Heart right ventricle (tissue), 16 donors: ENCODE data around the gene ARHGEF7. TPM values are rescaled to one million over a fixed set of nuclear protein-coding genes. Genes with fewer than 3 reads are reported as not detected.
A peak's percentile ranks its signal among the peaks of the same experiment; 100 is the strongest.

ENCODE experiments used
- ATAC-seq, 8 donors: fragments of 200-7000 bp; cut with Tn5 transposase; one replicate each; pipeline ENCODE4 v1.9.1; 2020; ENCODE audit warnings: mild to moderate bottlenecking in 8 of 8, moderate library complexity in 8 of 8, moderate number of reproducible peaks in 1 of 8
- DNase-seq, 2 donors: peaks; one replicate each; pipeline ENCODE4 v3.0.0-alpha.2; 2020
- H3K27ac ChIP-seq, 10 donors: fragments of 200-600 bp; sonication (generic) in 2 of 10; one replicate each; pipeline versions ENCODE4 v1.5.0 to v1.8.0; 2020 to 2022; ENCODE audit warnings: mild to moderate bottlenecking in 3 of 10
- H3K27me3 ChIP-seq, 7 donors: fragments of 200-600 bp; one replicate each; pipeline ENCODE4 v1.8.0; 2021 to 2022; ENCODE audit warnings: mild to moderate bottlenecking in 2 of 7
- H3K36me3 ChIP-seq, 9 donors: fragments of 200-600 bp; sonication (generic) in 1 of 9; one replicate each; pipeline versions ENCODE4 v1.5.0 to v1.8.0; 2020 to 2022; ENCODE audit warnings: mild to moderate bottlenecking in 2 of 9
- H3K4me1 ChIP-seq, 9 donors: fragments of 200-600 bp; sonication (generic) in 1 of 9; one replicate each; pipeline versions ENCODE4 v1.5.0 to v1.8.0; 2020 to 2022; ENCODE audit warnings: mild to moderate bottlenecking in 4 of 9
- H3K4me3 ChIP-seq, 10 donors: fragments of 200-600 bp; sonication (generic) in 2 of 10; one replicate each; pipeline versions ENCODE4 v1.5.0 to v1.8.0; 2020 to 2022; ENCODE audit warnings: mild to moderate bottlenecking in 7 of 10, moderate library complexity in 2 of 10
- H3K9me3 ChIP-seq, 11 donors: fragments of 200-600 bp in 10 of 11; sonication (generic) in 2 of 11; one replicate each; pipeline versions ENCODE4 v1.5.0 to v1.8.0; 2013 to 2022; ENCODE audit warnings: mild to moderate bottlenecking in 2 of 11, control low read depth in 1 of 11, moderate library complexity in 1 of 11
- WGBS, 2 donors: extraction: QIAGEN DNeasy Blood & Tissue Kit; methylation state at CpG; one replicate each; pipeline ENCODE4 v1.1.7; 2013; ENCODE audit warnings: inconsistent platforms in 1 of 2; 5-methylcytosine and 5-hydroxymethylcytosine counted together
- intact Hi-C, 10 donors: fragments of 100-400 bp; cut with DNase I; formaldehyde crosslinking; loops; one replicate each; pipeline versions ENCODE4 v1.11.1 to v1.14.2; 2022
- polyA plus RNA-seq, 2 donors: library from polyadenylated mRNA; stranded (reverse); fragments of 200-250 nt; gene quantifications; one replicate each; pipeline ENCODE4 v1.2.3, GENCODE V29; 2013
- total RNA-seq, 10 donors: library from RNA; stranded (reverse); fragmentation: NEBNext Ultra II Directional in 3 of 10; extraction: Animal tissue kit (Norgen Biotek cat#: 25700) in 3 of 10; gene quantifications; one replicate each; pipeline versions ENCODE4 v1.2.1 to v1.2.4, GENCODE V29; 2021 to 2023
- TF ChIP-seq, protein P1 (sequence below), 9 donors: fragments of 200-600 bp; sonication (generic) in 2 of 9; IDR thresholded peaks; one replicate each; pipeline versions ENCODE4 v1.5.0 to v1.8.0; 2021 to 2022; ENCODE audit warnings: antibody characterized with exemption in 9 of 9, mild to moderate bottlenecking in 5 of 9, moderate library complexity in 1 of 9
- donor health status: Arrhythmogenic right ventricular cardiomyopathy.
- donor health status: ischemic (EF 13 %, LVEDD 7.1; RV severe dilation, severe dysfunction).
- donor health status: healthy with polysubstance abuse.
- donor health status: DM: no; HTN: yes; CAD: no.
- donor health status: DM: no; HTN: no; CAD: no.
- donor health status: ischemic (EF 25% LVEDD 6.9; RV normal size, moderate dysfunction).
- donor health status: ischemic (EF 25% LVEDD 5.7; RV mildly dilated, moderate dysfunction).
- donor health status: healthy.
- donor health status: DM: yes; HTN: yes; CAD: no.
- donor health status: Ischemic cardiomyopathy.
- donor health status: ischemic (EF 35%, LVEDD 5.7; RV mildly dilated, moderate dysfunction).
- donor health status: nonischemic (EF 11% LVEDD 7.7; RV severe dilation, severe dysfunction).
- donor health status: DM: yes; HTN: yes; CAD: no.
- donor health status: PGD.
- donor health status: ischemic (EF 29% LVEDD 5.4; RV normal size, mild dysfunction).
- donor health status: nonischemic (EF 23%, LVEDD 6.1; RV moderate dilation, normal function).

The ARHGEF7 gene
- total and polyA plus RNA-seq, 12 donors, result 18.4 to 56.6 (median 43.1) TPM

DNA sequence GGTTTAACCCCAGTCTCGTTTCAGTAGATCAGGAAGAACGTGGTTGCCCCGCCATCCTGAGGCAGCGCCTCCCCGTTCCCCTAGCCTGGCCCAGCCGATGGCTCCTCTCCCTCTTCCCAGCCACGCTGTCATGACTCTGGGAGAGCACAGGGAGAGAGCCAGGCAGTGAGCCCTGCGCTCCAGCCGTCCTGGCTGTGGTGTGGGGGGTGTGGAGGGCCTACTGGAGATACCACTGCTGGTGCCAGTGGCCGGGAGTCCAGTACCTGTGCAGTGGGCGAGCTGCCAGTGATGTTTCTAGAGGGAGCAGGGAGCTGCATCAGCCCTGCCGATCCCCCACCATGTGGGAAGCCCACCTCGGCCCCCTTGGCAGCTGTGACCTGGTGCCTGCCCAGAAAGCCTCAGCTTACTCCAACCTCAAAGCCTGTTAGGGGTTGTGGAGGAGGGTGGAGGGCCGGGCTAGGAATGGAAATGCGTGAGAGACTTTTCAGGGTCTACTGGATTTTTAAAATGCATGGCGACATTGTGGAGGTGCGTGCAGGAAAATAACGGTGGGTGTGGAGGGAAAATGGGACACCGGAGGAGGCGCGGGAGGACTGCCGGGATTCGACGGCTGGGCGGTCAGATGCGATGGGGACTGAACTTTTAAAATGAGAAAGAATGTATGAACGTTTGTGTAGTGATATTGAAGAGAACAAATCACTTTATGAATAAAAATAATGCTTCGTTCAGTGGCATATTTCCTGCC is 210.2 kb downstream of the ARHGEF7 start:
- no peaks in the 10 kb centered on the region for H3K4me1 ChIP-seq
- intact Hi-C loops, result no loop called here
- ATAC-seq, result no peak

DNA sequence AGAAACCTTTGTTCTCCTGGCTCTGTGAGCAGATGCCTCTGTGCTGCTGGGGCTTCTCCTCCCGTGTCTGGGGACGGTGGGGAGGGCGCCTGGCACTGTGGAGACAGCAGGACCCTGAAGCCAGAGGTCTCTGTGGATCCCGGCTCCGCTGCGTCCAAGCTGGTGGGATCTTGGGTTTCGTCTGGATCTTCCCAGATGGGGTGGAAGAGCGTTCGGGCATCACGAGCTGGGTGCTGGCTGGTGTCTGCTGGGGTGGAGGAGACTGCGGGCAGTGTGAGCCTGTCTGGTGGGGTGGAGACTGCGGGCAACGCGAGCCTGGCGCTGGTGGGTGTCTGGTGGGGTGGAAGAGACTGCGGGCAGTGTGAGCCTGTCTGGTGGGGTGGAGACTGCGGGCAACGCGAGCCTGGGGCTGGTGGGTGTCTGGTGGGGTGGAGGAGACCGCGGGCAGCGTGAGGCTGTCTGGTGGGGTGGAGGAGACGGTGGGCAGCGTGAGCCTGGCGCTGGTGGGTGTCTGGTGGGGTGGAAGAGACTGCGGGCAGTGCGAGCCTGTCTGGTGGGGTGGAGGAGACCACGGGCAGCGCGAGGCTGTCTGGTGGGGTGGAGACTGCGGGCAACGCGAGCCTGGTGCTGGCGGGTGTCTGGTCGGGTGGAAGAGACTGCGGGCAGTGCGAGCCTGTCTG is 211.0 kb downstream of the ARHGEF7 start:
- no peak for DNase-seq
- 87 to 94% methylated on average over 35 to 37 of the region's 37 CpGs for whole genome bisulfite sequencing, 2 donors
- Histone ChIP-seq H3K27ac (no peak overlapping the region), H3K9me3 (no peaks in the 10 kb centered on the region), H3K4me1 (no peaks in the 10 kb centered on the region), H3K4me3 (no peak overlapping the region), H3K27me3 (peaks cover 0 to 4% (median 0%) of the 10 kb centered on the region in 7 donors), H3K36me3 (no peaks in the 10 kb centered on the region)
- ATAC-seq, result no peak
- intact Hi-C loops, result no loop called here
- TF ChIP-seq, protein P1, sequence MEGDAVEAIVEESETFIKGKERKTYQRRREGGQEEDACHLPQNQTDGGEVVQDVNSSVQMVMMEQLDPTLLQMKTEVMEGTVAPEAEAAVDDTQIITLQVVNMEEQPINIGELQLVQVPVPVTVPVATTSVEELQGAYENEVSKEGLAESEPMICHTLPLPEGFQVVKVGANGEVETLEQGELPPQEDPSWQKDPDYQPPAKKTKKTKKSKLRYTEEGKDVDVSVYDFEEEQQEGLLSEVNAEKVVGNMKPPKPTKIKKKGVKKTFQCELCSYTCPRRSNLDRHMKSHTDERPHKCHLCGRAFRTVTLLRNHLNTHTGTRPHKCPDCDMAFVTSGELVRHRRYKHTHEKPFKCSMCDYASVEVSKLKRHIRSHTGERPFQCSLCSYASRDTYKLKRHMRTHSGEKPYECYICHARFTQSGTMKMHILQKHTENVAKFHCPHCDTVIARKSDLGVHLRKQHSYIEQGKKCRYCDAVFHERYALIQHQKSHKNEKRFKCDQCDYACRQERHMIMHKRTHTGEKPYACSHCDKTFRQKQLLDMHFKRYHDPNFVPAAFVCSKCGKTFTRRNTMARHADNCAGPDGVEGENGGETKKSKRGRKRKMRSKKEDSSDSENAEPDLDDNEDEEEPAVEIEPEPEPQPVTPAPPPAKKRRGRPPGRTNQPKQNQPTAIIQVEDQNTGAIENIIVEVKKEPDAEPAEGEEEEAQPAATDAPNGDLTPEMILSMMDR (IDR thresholded peaks at IDR 0.05), result no peak

More for the DNA sequence above, 210.2 kb downstream of the ARHGEF7 start:
- WGBS, 2 donors, result 88 to 89% methylated on average over 28 of the region's 28 CpGs
- no peak overlapping the region for H3K4me3 ChIP-seq
- DNase-seq, result no peak
- TF ChIP-seq, protein P1 (IDR thresholded peaks at IDR 0.05), result no peak
- H3K27ac ChIP-seq, result no peak overlapping the region
- H3K36me3 ChIP-seq, result no peaks in the 10 kb centered on the region
- peaks cover 0 to 4% (median 0%) of the 10 kb centered on the region in 7 donors for H3K27me3 ChIP-seq
- H3K9me3 ChIP-seq, result no peaks in the 10 kb centered on the region

DNA sequence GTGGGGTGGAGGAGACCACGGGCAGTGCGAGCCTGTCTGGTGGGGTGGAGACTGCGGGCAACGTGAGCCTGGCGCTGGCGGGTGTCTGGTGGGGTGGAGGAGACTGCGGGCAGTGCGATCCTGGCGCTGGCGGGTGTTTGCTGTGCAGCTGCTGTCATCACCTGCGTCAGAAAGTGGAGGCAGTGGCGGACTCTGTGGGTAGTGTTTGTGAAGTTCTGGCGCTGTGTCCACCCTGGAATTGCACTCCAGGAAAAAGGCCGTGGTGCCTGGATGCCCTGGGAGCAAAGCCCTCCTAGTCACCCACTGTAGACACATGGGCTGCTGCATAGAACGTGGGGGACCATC is 211.5 kb downstream of the ARHGEF7 start:
- H3K9me3 ChIP-seq, result no peaks in the 10 kb centered on the region
- H3K36me3 ChIP-seq, result no peaks in the 10 kb centered on the region
- H3K27ac ChIP-seq, result no peak overlapping the region
- intact Hi-C loops, result no loop called here
- WGBS, 2 donors, result 90% methylated on average over 15 of the region's 15 CpGs
- TF ChIP-seq, protein P1 (IDR thresholded peaks at IDR 0.05), result no peak
- H3K4me3 ChIP-seq, result no peak overlapping the region
- H3K4me1 ChIP-seq, result no peaks in the 10 kb centered on the region
- DNase-seq (no peak), ATAC-seq (no peak)
- peaks cover 0 to 4% (median 0%) of the 10 kb centered on the region in 7 donors for H3K27me3 ChIP-seq

DNA sequence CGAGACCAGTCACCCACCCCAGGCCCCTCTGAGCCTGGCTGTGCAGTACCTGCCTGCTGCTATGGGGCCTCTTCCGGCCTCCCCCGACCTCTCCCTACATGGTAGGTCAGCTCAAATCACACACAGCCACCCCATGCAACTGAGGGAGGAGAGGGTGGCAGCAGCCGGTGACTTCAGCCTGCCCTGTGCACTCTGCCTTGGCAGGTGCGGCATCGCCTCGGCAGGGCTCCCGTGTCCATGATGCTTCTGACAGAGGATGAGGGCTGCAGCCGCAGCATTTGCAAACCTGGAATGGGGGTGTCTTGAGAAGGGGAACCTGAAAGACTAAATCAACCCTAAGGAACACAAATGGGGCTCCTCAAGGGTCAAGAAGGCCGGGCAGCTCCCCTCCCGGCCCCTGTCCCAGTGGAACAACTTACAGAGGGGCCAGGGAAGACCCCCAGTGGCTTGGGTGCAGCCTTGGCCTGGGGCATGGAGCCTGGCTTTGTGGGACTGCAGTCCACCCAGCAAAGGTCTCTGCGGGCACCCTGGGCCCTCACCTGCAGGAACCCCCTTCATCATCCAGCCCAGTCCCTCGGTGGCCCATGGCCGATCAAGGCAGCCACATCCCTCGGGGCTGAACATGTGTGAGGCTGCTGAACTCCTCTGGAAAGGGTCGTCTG is 212.0 kb downstream of the ARHGEF7 start:
- TF ChIP-seq, protein P1 (IDR thresholded peaks at IDR 0.05), result no peak
- no peaks in the 10 kb centered on the region for H3K36me3 ChIP-seq
- H3K27me3 ChIP-seq, result peaks cover 0 to 4% (median 0%) of the 10 kb centered on the region in 7 donors
- intact Hi-C loops, result no loop called here
- H3K9me3 ChIP-seq, result no peaks in the 10 kb centered on the region
- ATAC-seq (peak in 1 of 8 donors; percentile 13), DNase-seq (no peak)
- no peak overlapping the region for H3K4me3 ChIP-seq
- H3K4me1 ChIP-seq, result no peaks in the 10 kb centered on the region
- WGBS, 2 donors, result 87 to 88% methylated on average over 16 of the region's 16 CpGs
- no peak overlapping the region for H3K27ac ChIP-seq
